NCI-H774 (cell line): ENCODE results near the gene NFATC3.

ENCODE experiments used
- DNase-seq: peaks from one replicate; lab custom pipeline; 2025; lab: John Stamatoyannopoulos, UW

NFATC3 gene

DNA sequence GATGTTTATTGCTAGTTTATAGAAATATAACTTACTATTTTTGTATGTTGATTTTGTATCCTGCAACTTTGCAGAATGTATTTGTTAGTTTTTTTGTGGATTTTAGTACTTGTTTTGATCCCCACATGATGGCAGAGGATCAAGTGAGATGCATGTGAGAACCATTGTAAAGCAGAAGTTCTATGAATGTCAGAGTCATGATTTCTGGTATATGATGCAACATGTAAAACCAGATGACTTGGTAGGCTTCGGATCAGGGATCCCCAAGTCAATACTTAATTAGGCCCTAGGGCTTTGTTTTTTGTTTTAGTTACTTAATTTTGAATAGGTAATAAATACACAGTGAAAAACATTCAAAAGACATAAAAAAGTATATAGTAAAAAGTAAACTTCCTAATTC, 104.9 kb downstream of the NFATC3 start:
- DNase-seq: no peak

DNA sequence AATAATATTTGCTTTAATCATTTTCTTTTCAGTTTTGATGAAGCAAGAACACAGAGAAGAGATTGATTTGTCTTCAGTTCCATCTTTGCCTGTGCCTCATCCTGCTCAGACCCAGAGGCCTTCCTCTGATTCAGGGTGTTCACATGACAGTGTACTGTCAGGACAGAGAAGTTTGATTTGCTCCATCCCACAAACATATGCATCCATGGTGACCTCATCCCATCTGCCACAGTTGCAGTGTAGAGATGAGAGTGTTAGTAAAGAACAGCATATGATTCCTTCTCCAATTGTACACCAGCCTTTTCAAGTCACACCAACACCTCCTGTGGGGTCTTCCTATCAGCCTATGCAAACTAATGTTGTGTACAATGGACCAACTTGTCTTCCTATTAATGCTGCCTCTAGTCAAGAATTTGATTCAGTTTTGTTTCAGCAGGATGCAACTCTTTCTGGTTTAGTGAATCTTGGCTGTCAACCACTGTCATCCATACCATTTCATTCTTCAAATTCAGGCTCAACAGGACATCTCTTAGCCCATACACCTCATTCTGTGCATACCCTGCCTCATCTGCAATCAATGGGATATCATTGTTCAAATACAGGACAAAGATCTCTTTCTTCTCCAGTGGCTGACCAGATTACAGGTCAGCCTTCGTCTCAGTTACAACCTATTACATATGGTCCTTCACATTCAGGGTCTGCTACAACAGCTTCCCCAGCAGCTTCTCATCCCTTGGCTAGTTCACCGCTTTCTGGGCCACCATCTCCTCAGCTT, 105.8 kb downstream of the NFATC3 start:
- no peak for DNase-seq

DNA sequence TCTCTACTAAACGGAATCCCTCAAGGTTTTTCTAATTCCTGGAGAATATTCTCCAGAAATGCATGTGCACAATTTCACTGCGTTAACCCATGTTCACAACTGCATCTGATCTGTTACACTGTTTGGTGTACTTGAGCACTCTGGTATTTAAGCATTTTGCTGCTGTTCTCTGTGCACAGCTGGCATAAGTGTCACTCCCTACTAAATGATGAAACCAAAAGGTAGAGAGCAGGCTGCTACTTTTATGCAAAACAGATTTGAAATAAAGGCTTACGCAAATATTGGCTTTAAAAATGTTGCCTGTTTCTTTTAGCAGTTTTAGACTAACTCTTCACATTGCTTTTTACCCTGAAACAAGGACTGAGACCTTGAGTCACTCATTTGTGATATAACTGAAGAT, 109.1 kb downstream of the NFATC3 start:
- DNase-seq: no peak

DNA sequence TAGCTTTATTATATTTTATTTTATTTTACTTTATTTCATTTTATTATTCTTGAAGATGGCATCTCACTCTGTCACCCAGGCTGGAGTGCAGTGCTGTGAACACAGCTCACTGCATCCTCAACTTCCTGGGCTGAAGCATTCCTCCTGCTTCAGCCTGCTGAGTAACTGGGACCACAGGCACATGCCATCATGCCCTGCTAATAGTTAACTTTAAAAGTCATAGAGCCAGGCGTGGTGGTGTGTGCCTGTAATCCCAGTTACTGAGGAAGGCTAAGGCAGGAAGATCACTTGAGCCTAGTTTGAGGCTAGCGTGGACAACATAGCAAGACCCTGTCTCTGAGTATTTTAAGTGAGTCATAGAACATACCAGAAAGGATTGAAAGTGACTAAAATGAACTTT, 112.1 kb downstream of the NFATC3 start:
- DNase-seq: no peak

- no peak for DNase-seq
Observed at GRCh38 chr16:68200088-68200783, 115.1 kb downstream of the NFATC3 start.

DNA sequence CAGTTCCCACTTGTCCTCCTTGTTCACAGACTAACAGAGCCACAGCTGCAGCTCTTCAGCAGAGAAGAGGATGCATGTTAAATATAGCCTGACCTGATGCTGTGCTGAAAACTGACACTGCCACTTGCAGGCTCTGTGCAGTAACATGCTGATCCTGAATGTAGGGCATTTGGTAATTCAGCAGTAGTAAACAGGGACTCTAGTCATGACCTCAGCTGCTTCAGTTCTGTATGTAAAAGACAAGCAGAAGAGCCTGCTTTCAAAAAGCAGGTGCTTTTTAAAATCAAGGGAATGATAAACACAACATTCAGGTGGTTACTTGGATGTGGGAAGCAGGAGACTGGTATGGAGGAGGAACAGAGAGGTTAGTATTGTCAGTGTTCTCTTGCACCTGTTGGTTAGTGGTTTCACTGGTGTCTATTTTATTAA, 116.9 kb downstream of the NFATC3 start:
- peak; percentile 17 for DNase-seq

- no peak for DNase-seq
Observed at GRCh38 chr16:68206245-68206644, 121.1 kb downstream of the NFATC3 start.

GRCh38 chr16:68214726-68215125, 129.6 kb downstream of the NFATC3 start:
- no peak for DNase-seq

DNA sequence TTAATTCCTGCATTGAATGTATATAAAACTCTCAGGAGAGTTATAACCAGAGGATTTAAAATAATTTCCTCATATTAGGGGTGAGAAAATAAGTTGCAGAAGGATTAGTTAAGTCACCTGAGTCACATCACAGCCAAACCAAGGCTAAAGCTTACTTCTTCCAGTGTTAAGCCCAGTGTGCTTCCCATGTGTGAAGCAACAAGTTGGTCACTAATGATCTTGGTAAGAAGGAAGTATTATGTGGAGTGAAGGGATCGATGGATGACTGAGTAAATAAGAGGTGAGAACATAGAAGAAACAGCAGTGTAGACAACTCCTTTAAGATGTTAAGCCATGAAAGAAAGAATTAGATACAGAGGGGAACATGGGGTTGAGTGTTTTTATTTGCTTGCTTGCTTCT, 130.1 kb downstream of the NFATC3 start:
- no peak for DNase-seq

GRCh38 chr16:68216240-68216639, 131.1 kb downstream of the NFATC3 start:
- no peak for DNase-seq

GRCh38 chr16:68217506-68217905, 132.3 kb downstream of the NFATC3 start:
- DNase-seq: no peak

- DNase-seq: no peak
Observed at GRCh38 chr16:68219725-68220351, 134.7 kb downstream of the NFATC3 start.

- DNase-seq: no peak
Observed at GRCh38 chr16:68223072-68223471, 137.9 kb downstream of the NFATC3 start.

DNA sequence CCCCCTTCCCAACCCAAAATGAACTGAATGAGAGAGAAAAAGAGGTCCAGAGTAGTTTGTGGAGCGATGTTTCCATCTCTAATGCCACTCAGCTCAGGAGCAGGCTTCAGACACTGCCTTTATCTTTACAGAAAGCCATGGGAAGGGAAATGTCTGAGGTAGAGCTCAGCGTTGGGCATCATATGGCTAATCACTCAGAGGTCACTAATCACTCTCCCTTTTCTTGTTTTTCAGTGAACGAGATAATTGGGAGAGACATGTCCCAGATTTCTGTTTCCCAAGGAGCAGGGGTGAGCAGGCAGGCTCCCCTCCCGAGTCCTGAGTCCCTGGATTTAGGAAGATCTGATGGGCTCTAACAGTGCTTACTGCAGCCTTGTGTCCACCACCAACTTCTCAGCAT, 140.9 kb downstream of the NFATC3 start:
- no peak for DNase-seq

GRCh38 chr16:68227183-68227793, 142.1 kb downstream of the NFATC3 start:
- no peak for DNase-seq

DNA sequence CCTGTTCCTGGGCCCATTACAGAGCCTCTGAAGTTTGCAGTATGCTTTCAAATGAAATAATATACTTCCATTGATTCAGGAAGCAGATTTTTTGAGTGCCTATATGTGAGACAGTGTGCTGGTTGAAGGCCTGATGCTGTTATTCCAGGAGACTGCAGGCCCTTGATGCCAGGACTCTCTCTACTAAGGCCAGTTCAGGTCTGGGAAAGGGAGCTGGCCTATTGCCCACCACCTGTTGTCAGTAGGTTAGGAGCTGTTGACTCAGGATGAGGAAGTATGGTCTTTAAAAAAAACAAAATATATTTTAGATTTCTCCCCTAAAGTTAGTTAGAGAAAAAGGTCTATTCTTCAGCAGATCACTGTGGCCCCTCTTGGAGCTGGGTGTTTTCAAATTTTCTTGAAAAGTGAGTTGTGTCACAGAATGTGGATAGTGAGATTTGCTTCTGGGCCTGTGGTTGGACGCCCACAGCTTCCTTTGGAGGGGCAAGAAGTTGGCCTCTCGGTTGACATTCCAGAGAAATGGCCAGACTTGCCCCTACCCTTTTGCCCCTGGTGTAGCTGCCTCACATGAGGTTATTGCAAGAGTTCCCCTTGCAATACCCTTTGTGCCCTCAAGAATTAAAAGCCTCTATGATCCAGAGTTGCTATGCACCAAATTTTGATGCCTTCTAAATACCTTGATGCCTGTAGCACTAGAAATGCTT, 142.8 kb downstream of the NFATC3 start:
- no peak for DNase-seq

GRCh38 chr16:68228652-68229051, 143.5 kb downstream of the NFATC3 start:
- no peak for DNase-seq

- DNase-seq: no peak
Observed at GRCh38 chr16:68229431-68230175, 144.4 kb downstream of the NFATC3 start.

DNA sequence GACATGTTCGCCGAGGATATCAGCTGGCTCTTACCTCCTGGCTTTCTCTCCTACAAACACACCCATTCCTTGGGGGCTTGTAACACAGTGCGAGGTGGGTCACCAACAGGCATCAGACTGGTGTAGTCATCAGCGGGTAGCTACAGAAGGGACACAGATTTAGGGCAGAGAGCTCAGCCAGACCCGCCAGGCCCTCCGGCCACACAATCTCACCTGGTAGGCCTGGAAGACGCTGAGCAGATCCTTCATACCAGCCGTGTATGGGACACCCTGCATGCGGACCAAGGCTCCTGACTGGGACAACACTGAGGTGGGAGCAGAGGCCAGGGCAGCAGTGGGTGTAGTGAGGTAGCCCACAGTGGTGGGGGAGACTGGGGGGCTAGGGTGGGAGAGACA, 145.0 kb downstream of the NFATC3 start:
- no peak for DNase-seq

DNA sequence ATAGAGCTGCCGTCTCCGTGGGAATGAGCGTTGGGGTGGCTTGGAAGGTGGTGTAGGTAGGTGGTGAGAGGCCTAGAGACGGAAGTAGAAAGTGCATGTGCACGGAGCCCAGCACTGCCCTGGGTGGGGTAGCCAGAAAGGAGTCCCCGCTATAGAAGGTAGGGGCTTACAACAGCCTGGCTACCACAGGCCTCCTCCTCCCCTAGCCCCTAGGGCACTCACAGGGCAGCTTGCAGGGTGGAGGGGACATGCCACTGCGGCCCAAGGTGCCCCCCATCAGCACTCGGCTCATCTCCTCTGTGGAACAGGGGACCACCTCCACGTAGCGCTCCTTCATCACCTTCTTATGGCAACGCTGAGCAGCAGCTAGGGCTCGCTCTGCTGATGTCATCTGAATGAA, 145.8 kb downstream of the NFATC3 start:
- DNase-seq: no peak

- DNase-seq: no peak
Observed at GRCh38 chr16:68231384-68232136, 146.4 kb downstream of the NFATC3 start.
